Measurements from ENCODE around the gene MAP4K5.
A peak's percentile ranks its signal among the peaks of the same experiment; 100 is the strongest.

The MAP4K5 gene

GRCh38 chr14:50398189-50398580 lies 134.2 kb downstream of the MAP4K5 start:
- peak overlapping the region; percentile 95 for H3K27ac ChIP-seq
- TF ChIP-seq, protein P1, sequence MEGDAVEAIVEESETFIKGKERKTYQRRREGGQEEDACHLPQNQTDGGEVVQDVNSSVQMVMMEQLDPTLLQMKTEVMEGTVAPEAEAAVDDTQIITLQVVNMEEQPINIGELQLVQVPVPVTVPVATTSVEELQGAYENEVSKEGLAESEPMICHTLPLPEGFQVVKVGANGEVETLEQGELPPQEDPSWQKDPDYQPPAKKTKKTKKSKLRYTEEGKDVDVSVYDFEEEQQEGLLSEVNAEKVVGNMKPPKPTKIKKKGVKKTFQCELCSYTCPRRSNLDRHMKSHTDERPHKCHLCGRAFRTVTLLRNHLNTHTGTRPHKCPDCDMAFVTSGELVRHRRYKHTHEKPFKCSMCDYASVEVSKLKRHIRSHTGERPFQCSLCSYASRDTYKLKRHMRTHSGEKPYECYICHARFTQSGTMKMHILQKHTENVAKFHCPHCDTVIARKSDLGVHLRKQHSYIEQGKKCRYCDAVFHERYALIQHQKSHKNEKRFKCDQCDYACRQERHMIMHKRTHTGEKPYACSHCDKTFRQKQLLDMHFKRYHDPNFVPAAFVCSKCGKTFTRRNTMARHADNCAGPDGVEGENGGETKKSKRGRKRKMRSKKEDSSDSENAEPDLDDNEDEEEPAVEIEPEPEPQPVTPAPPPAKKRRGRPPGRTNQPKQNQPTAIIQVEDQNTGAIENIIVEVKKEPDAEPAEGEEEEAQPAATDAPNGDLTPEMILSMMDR (conservative IDR thresholded peaks at IDR 0.05) = no peak

GRCh38 chr14:50397390-50398188 lies 134.8 kb downstream of the MAP4K5 start:
- TF ChIP-seq, protein P1 (conservative IDR thresholded peaks at IDR 0.05) = no peak
- H3K27ac ChIP-seq = peak overlapping the region; percentile 95

GRCh38 chr14:50396631-50397389 lies 135.6 kb downstream of the MAP4K5 start, which contains the start of gene CDKL1:
TSS of gene CDKL1 (minus strand) at chr14:50396881. CDS start at chr14:50395868, 1,013 bp downstream.
- peak within 1 kb of the TSS; percentile 95 for H3K27ac ChIP-seq

GRCh38 chr14:50395448-50395847 lies 136.9 kb downstream of the MAP4K5 start:
- peak overlapping the region; percentile 95 for H3K27ac ChIP-seq
- TF ChIP-seq, protein P1 (conservative IDR thresholded peaks at IDR 0.05) = no peak

More at GRCh38 chr14:50396631-50397389, 135.6 kb downstream of the MAP4K5 start, which contains the start of gene CDKL1:
- TF ChIP-seq, protein P1 (conservative IDR thresholded peaks at IDR 0.05) = no peak

GRCh38 chr14:50394713-50395112 lies 137.7 kb downstream of the MAP4K5 start:
- TF ChIP-seq, protein P1 (conservative IDR thresholded peaks at IDR 0.05) = no peak
- H3K27ac ChIP-seq = no peak overlapping the region

DNA sequence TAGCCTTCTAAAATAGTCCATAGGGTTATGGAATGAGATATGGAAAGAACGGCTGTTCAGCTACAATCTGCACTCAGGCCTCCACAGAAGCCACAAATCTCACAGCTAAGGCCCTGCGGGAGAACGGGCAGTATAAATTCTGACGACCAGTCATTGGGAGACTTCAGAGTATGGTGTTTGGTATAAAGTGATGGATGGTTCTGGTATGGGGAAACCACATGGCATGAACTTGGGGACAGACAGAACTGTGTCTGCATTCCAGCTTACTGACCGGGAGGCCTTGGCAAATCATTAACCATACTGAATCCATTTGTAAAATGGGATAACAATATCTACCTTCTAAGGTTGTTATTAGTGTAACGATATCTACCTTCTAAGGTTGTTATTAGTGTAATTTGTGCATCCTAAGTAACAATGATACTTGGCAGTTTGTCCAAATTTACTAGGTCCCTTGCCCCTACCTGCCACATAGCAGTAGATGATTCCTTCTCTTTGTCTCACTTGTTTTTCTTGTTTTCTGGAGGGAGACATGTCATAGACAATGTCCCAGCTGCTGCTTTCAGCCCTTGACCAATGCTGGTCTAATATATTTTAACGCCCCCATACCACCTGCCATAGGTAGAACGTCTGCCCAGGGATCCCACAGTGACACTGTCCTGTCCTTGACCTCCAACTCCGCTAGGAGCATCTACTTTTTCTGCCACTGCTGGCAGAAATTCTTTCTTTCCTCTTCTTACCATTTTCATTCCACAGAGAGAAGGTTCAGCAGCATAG lies 142.5 kb downstream of the MAP4K5 start:
- TF ChIP-seq, protein P1 (conservative IDR thresholded peaks at IDR 0.05) = no peak
- H3K27ac ChIP-seq = peak overlapping the region; percentile 39; the same call in 1 of the 2 replicates
